Measurements from ENCODE around the gene NEAT1.

The NEAT1 gene

DNA sequence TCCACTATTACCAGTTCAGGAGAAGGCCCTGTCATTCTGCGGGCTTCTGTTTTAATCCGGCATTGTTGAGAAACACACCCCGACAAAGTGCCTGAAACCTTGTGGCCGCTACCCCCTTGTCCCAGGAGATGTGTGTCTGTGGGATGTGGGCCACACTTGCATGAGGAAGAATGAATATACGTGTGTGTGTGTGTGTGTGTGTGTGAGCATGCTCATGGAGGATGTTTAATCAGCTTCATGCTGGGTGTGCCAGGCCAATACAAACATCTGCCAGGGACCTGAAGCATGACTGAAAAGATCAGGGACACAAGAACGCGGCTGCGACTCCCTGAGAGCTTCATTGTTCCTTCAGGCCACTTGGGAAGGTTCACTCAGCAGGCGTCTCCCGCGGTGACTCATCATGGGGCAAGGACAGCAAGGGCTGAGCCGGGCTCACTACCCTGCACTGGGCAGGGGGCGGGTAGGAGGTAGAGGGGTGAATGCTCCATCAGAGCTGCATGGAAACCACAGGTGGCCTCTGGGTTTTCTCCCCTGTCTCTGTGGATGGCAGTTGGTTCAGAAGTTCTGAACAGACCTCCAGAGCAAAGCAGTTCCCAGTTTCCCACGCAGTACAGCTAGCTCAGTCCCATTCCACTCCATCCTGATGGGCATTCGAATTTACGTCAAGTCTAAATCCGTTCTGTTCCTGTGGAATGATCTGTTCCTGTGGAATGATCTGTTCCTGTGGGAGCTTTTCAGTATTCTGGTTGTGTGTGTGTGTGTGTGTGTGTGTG lies 69.2 kb downstream of the NEAT1 start:
- H4K91ac ChIP-seq (ENCODE audit: low read length), result peak overlapping the region; percentile 97
- 22% methylated on average over 15 of the region's 17 CpGs for WGBS

DNA sequence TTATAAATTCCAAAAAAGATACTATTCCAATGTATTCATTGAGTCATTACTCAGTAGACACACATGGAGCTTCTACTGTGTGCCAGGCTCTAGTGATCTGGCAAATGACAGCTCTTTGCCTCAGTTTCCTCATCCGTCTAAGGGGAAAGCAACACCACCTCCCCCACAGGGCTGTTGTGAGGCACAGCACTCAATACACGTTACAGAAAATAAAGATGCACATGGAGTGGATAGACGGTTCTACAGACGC lies 69.7 kb downstream of the NEAT1 start:
- Histone ChIP-seq H2AK5ac (ENCODE audit: low read length, severe bottlenecking) (peak overlapping the region; percentile 35), H3K4me1 (ENCODE audit: control insufficient read depth, insufficient read depth, low read depth, low read length) (peaks cover 56% of the 10 kb centered on the region), H3K14ac (ENCODE audit: low read length in 2 of 2) (peak overlapping the region in 1 of 2 experiments; percentile 57), H3K9me3 (ENCODE audit: control insufficient read depth, low read length) (no peaks in the 10 kb centered on the region), H3K79me1 (replicated peaks; ENCODE audit: low read length, poor library complexity, severe bottlenecking) (no peaks in the 10 kb centered on the region), H3K4me3 (ENCODE audit: insufficient read depth in 1 of 2, low read depth in 1 of 2, low read length in 2 of 2) (peak overlapping the region in 1 of 2 experiments; percentile 65), H3K36me3 (ENCODE audit: control insufficient read depth in 1 of 2, insufficient read depth in 2 of 2, low read depth in 1 of 2, low read length in 2 of 2) (no peaks in the 10 kb centered on the region), H4K91ac (ENCODE audit: low read length) (peak overlapping the region; percentile 96), H2BK5ac (ENCODE audit: low read depth, low read length, poor library complexity, severe bottlenecking) (peak overlapping the region; percentile 85), H2BK120ac (ENCODE audit: low read depth, low read length) (peak overlapping the region; percentile 64), H2BK12ac (ENCODE audit: low read length in 2 of 2) (peak overlapping the region; percentile 91 to 97), H3K27ac (ENCODE audit: low read length, poor library complexity, severe bottlenecking) (peak overlapping the region; percentile 97), H3K18ac (ENCODE audit: low read depth in 1 of 2, low read length in 2 of 2) (peak overlapping the region; percentile 86 to 97), H3K4me2 (ENCODE audit: low read length, poor library complexity, severe bottlenecking) (peak overlapping the region; percentile 13), H3K27me3 (ENCODE audit: control insufficient read depth in 1 of 2, insufficient read depth in 1 of 2, low read length in 2 of 2) (no peaks in the 10 kb centered on the region), H3K23ac (ENCODE audit: low read length in 2 of 2) (no peak overlapping the region), H3K9ac (ENCODE audit: low read length) (peak overlapping the region; percentile 98), H3K4ac (ENCODE audit: low read depth in 1 of 2, low read length in 2 of 2) (peak overlapping the region; percentile 79 to 96), H4K8ac (ENCODE audit: low read length) (peak overlapping the region; percentile 88), H2BK15ac (ENCODE audit: low read depth, poor library complexity, severe bottlenecking) (no peak overlapping the region), H2AFZ (ENCODE audit: low read depth, low read length) (no peak overlapping the region)
- WGBS, result 43% methylated on average over 4 of the region's 4 CpGs
- no peak for DNase-seq

More for the DNA sequence above, 69.2 kb downstream of the NEAT1 start:
- H3K14ac ChIP-seq (ENCODE audit: low read length in 2 of 2), result peak overlapping the region in 1 of 2 experiments; percentile 26
- H3K9me3 ChIP-seq (ENCODE audit: control insufficient read depth, low read length), result no peaks in the 10 kb centered on the region
- peak overlapping the region; percentile 65 for H2BK120ac ChIP-seq (ENCODE audit: low read depth, low read length)
- peak overlapping the region; percentile 97 for H3K27ac ChIP-seq (ENCODE audit: low read length, poor library complexity, severe bottlenecking)
- H3K4me1 ChIP-seq (ENCODE audit: control insufficient read depth, insufficient read depth, low read depth, low read length), result peaks cover 58% of the 10 kb centered on the region
- no peak overlapping the region for H2AFZ ChIP-seq (ENCODE audit: low read depth, low read length)
- H3K4me2 ChIP-seq (ENCODE audit: low read length, poor library complexity, severe bottlenecking), result peak overlapping the region; percentile 21
- no peaks in the 10 kb centered on the region for H3K27me3 ChIP-seq (ENCODE audit: control insufficient read depth in 1 of 2, insufficient read depth in 1 of 2, low read length in 2 of 2)
- no peaks in the 10 kb centered on the region for H3K36me3 ChIP-seq (ENCODE audit: control insufficient read depth in 1 of 2, insufficient read depth in 2 of 2, low read depth in 1 of 2, low read length in 2 of 2)
- DNase-seq, result peak; percentile 98
- no peaks in the 10 kb centered on the region for H3K79me1 ChIP-seq (replicated peaks; ENCODE audit: low read length, poor library complexity, severe bottlenecking)
- peak overlapping the region; percentile 86 to 90 for H3K18ac ChIP-seq (ENCODE audit: low read depth in 1 of 2, low read length in 2 of 2)
- peak overlapping the region in 1 of 2 experiments; percentile 59 for H3K4me3 ChIP-seq (ENCODE audit: insufficient read depth in 1 of 2, low read depth in 1 of 2, low read length in 2 of 2)
- H3K9ac ChIP-seq (ENCODE audit: low read length), result peak overlapping the region; percentile 98
- H3K23ac ChIP-seq (ENCODE audit: low read length in 2 of 2), result peak overlapping the region in 1 of 2 experiments; percentile 30
- peak overlapping the region; percentile 89 to 96 for H3K4ac ChIP-seq (ENCODE audit: low read depth in 1 of 2, low read length in 2 of 2)
- peak overlapping the region; percentile 55 for H4K8ac ChIP-seq (ENCODE audit: low read length)
- peak overlapping the region; percentile 85 for H2BK5ac ChIP-seq (ENCODE audit: low read depth, low read length, poor library complexity, severe bottlenecking)
- H2BK12ac ChIP-seq (ENCODE audit: low read length in 2 of 2), result peak overlapping the region; percentile 93 to 100
- peak overlapping the region; percentile 77 for H2BK15ac ChIP-seq (ENCODE audit: low read depth, poor library complexity, severe bottlenecking)
- peak overlapping the region; percentile 93 for H2AK5ac ChIP-seq (ENCODE audit: low read length, severe bottlenecking)

GRCh38 chr11:65492637-65493366 lies 70.2 kb downstream of the NEAT1 start:
- H2AK5ac ChIP-seq (ENCODE audit: low read length, severe bottlenecking), result peak overlapping the region; percentile 99
- H3K36me3 ChIP-seq (ENCODE audit: control insufficient read depth in 1 of 2, insufficient read depth in 2 of 2, low read depth in 1 of 2, low read length in 2 of 2), result no peaks in the 10 kb centered on the region
- peaks cover 55% of the 10 kb centered on the region for H3K4me1 ChIP-seq (ENCODE audit: control insufficient read depth, insufficient read depth, low read depth, low read length)
- peak overlapping the region; percentile 85 for H2BK5ac ChIP-seq (ENCODE audit: low read depth, low read length, poor library complexity, severe bottlenecking)
- H2BK120ac ChIP-seq (ENCODE audit: low read depth, low read length), result peak overlapping the region; percentile 96
- peak; percentile 95 for DNase-seq
- no peaks in the 10 kb centered on the region for H3K9me3 ChIP-seq (ENCODE audit: control insufficient read depth, low read length)
- peak overlapping the region; percentile 79 to 96 for H3K4ac ChIP-seq (ENCODE audit: low read depth in 1 of 2, low read length in 2 of 2)
- peak overlapping the region; percentile 91 to 97 for H2BK12ac ChIP-seq (ENCODE audit: low read length in 2 of 2)
- no peak overlapping the region for H2AFZ ChIP-seq (ENCODE audit: low read depth, low read length)
- H3K23ac ChIP-seq (ENCODE audit: low read length in 2 of 2), result no peak overlapping the region
- H3K14ac ChIP-seq (ENCODE audit: low read length in 2 of 2), result peak overlapping the region in 1 of 2 experiments; percentile 57
- peak overlapping the region in 1 of 2 experiments; percentile 65 for H3K4me3 ChIP-seq (ENCODE audit: insufficient read depth in 1 of 2, low read depth in 1 of 2, low read length in 2 of 2)
- no peaks in the 10 kb centered on the region for H3K79me1 ChIP-seq (replicated peaks; ENCODE audit: low read length, poor library complexity, severe bottlenecking)
- H3K27me3 ChIP-seq (ENCODE audit: control insufficient read depth in 1 of 2, insufficient read depth in 1 of 2, low read length in 2 of 2), result no peaks in the 10 kb centered on the region
- H3K18ac ChIP-seq (ENCODE audit: low read depth in 1 of 2, low read length in 2 of 2), result peak overlapping the region; percentile 95 to 97
- peak overlapping the region; percentile 98 for H3K9ac ChIP-seq (ENCODE audit: low read length)
- H2BK15ac ChIP-seq (ENCODE audit: low read depth, poor library complexity, severe bottlenecking), result peak overlapping the region; percentile 95
- WGBS, result 43% methylated on average over 3 of the region's 6 CpGs
- peak overlapping the region; percentile 97 for H3K27ac ChIP-seq (ENCODE audit: low read length, poor library complexity, severe bottlenecking)
- peak overlapping the region; percentile 88 for H4K8ac ChIP-seq (ENCODE audit: low read length)
- H4K91ac ChIP-seq (ENCODE audit: low read length), result peak overlapping the region; percentile 96
- H3K4me2 ChIP-seq (ENCODE audit: low read length, poor library complexity, severe bottlenecking), result peak overlapping the region; percentile 28
